ENCODE data around the gene TMEM87B.
A peak's percentile ranks its signal among the peaks of the same experiment; 100 is the strongest.

TMEM87B gene

GRCh38 chr2:112054847-112055729 is at the start of gene TMEM87B:
TSS of gene TMEM87B (plus strand) at chr2:112055269. CDS start at chr2:112055592, 323 bp downstream.
- DNase-seq = peak; percentile 98

GRCh38 chr2:112005406-112006075 is 49.5 kb upstream of the TMEM87B start:
- no peak for DNase-seq

- no peak for DNase-seq
Measured at GRCh38 chr2:112006076-112006410, 49.0 kb upstream of the TMEM87B start.

- no peak for DNase-seq
Measured at GRCh38 chr2:112007493-112007892, 47.6 kb upstream of the TMEM87B start.

- no peak for DNase-seq
Measured at GRCh38 chr2:112008910-112009485, 46.1 kb upstream of the TMEM87B start.

GRCh38 chr2:112010751-112011150 is 44.3 kb upstream of the TMEM87B start:
- no peak for DNase-seq

- no peak for DNase-seq
Measured at GRCh38 chr2:112012556-112012955, 42.5 kb upstream of the TMEM87B start.

GRCh38 chr2:112018846-112019245 is 36.2 kb upstream of the TMEM87B start:
- no peak for DNase-seq

- DNase-seq = no peak
Measured at GRCh38 chr2:112019569-112019982, 35.5 kb upstream of the TMEM87B start.

GRCh38 chr2:112020561-112020960 is 34.5 kb upstream of the TMEM87B start:
- no peak for DNase-seq

- no peak for DNase-seq
Measured at GRCh38 chr2:112021290-112021689, 33.8 kb upstream of the TMEM87B start.

GRCh38 chr2:112021781-112022231 is 33.3 kb upstream of the TMEM87B start:
- DNase-seq = no peak

- no peak for DNase-seq
Measured at GRCh38 chr2:112023707-112024106, 31.4 kb upstream of the TMEM87B start.

GRCh38 chr2:112024231-112024630 is 30.8 kb upstream of the TMEM87B start:
- no peak for DNase-seq

GRCh38 chr2:112024896-112025491 is 30.1 kb upstream of the TMEM87B start:
- DNase-seq = no peak

GRCh38 chr2:112026509-112026908 is 28.6 kb upstream of the TMEM87B start:
- DNase-seq = no peak

- DNase-seq = no peak
Measured at GRCh38 chr2:112027767-112028166, 27.3 kb upstream of the TMEM87B start.

- no peak for DNase-seq
Measured at GRCh38 chr2:112029164-112029563, 25.9 kb upstream of the TMEM87B start.

GRCh38 chr2:112031473-112032223 is 23.4 kb upstream of the TMEM87B start:
- DNase-seq = no peak

- no peak for DNase-seq
Measured at GRCh38 chr2:112032224-112032586, 22.9 kb upstream of the TMEM87B start.

GRCh38 chr2:112032689-112033465 is 22.2 kb upstream of the TMEM87B start:
- no peak for DNase-seq

GRCh38 chr2:112033600-112033999 is 21.5 kb upstream of the TMEM87B start:
- no peak for DNase-seq
